ENCODE measurements around the gene C12orf54.
"Not testable (repeated sequence)": the region's sequence is repeated elsewhere in the genome, so short reads cannot be mapped to it uniquely, and the experiment has no call there.

Gene C12orf54

GRCh38 chr12:48482198-48482597 is at the start of gene C12orf54:
C12orf54 (plus strand) TSS chr12:48482498; CDS start chr12:48483297, 799 bp downstream.
- DNase-seq = no peak
- intact Hi-C loops (cut with DNase I) = no loop called here

GRCh38 chr12:48434016-48434415 is 48.3 kb upstream of the C12orf54 start:
- intact Hi-C loops (cut with DNase I) = not testable (repeated sequence)
- peak in 1 of 10 donors; percentile 67 for DNase-seq

GRCh38 chr12:48441069-48441468 is 41.2 kb upstream of the C12orf54 start:
- intact Hi-C loops (cut with DNase I) = no loop called here

GRCh38 chr12:48442179-48442847 is 40.0 kb upstream of the C12orf54 start:
- intact Hi-C loops (cut with DNase I) = no loop called here

More at GRCh38 chr12:48441069-48441468, 41.2 kb upstream of the C12orf54 start:
- DNase-seq = no peak

GRCh38 chr12:48445538-48445937 is 36.8 kb upstream of the C12orf54 start:
- no peak for DNase-seq
- intact Hi-C loops (cut with DNase I) = no loop called here

More at GRCh38 chr12:48442179-48442847, 40.0 kb upstream of the C12orf54 start:
- no peak for DNase-seq

- intact Hi-C loops (cut with DNase I) = no loop called here
- no peak for DNase-seq
These were observed 36.0 kb upstream of the C12orf54 start for GRCh38 chr12:48446161-48446776.

- intact Hi-C loops (cut with DNase I) = no loop called here
These were observed 34.5 kb upstream of the C12orf54 start for GRCh38 chr12:48447755-48448154.

GRCh38 chr12:48451372-48451771 is 30.9 kb upstream of the C12orf54 start:
- DNase-seq = no peak
- intact Hi-C loops (cut with DNase I) = no loop called here

More at GRCh38 chr12:48447755-48448154, 34.5 kb upstream of the C12orf54 start:
- DNase-seq = no peak

GRCh38 chr12:48452961-48453360 is 29.3 kb upstream of the C12orf54 start:
- intact Hi-C loops (cut with DNase I); DNase-seq: not testable (repeated sequence)

- DNase-seq = no peak
- intact Hi-C loops (cut with DNase I) = no loop called here
These were observed 27.6 kb upstream of the C12orf54 start for GRCh38 chr12:48454667-48455066.

GRCh38 chr12:48455116-48455515 is 27.2 kb upstream of the C12orf54 start:
- intact Hi-C loops (cut with DNase I) = no loop called here

GRCh38 chr12:48459259-48459658 is 23.0 kb upstream of the C12orf54 start:
- intact Hi-C loops (cut with DNase I) = no loop called here
- no peak for DNase-seq

More at GRCh38 chr12:48455116-48455515, 27.2 kb upstream of the C12orf54 start:
- DNase-seq = no peak

GRCh38 chr12:48469027-48469426 is 13.3 kb upstream of the C12orf54 start:
- intact Hi-C loops (cut with DNase I); DNase-seq: not testable (repeated sequence)

GRCh38 chr12:48472259-48472658 is 10.0 kb upstream of the C12orf54 start, which contains the start of gene ANP32D:
ANP32D (plus strand) TSS chr12:48472559; CDS start chr12:48472665, 106 bp downstream.
- DNase-seq = no peak
- intact Hi-C loops (cut with DNase I) = no loop called here

- intact Hi-C loops (cut with DNase I) = no loop called here
- no peak for DNase-seq
These were observed 9.2 kb upstream of the C12orf54 start for GRCh38 chr12:48473061-48473460.

GRCh38 chr12:48474497-48474896 is 7.8 kb upstream of the C12orf54 start:
- intact Hi-C loops (cut with DNase I); DNase-seq: not testable (repeated sequence)

GRCh38 chr12:48482930-48483329 is 632 bp downstream of the C12orf54 start:
- intact Hi-C loops (cut with DNase I) = no loop called here
- no peak for DNase-seq

GRCh38 chr12:48486261-48486660 is 4.0 kb downstream of the C12orf54 start:
- DNase-seq = no peak
- intact Hi-C loops (cut with DNase I) = no loop called here

GRCh38 chr12:48486679-48487078 is 4.4 kb downstream of the C12orf54 start:
- intact Hi-C loops (cut with DNase I) = no loop called here
- DNase-seq = no peak

- intact Hi-C loops (cut with DNase I) = no loop called here
- DNase-seq = no peak
These were observed 6.7 kb downstream of the C12orf54 start for GRCh38 chr12:48489012-48489411.

- DNase-seq; intact Hi-C loops (cut with DNase I): not testable (repeated sequence)
These were observed 7.2 kb downstream of the C12orf54 start for GRCh38 chr12:48489456-48489855.

GRCh38 chr12:48500281-48500680 is 18.0 kb downstream of the C12orf54 start:
- intact Hi-C loops (cut with DNase I); DNase-seq: not testable (repeated sequence)

All from posterior cingulate gyrus (tissue), 11 donors.